Body of pancreas (tissue), 4 donors: Measurements from ENCODE around the gene PPP1R9B.

Experiments
- POLR2A ChIP-seq, 3 donors: fragments of 450-650 bp; IDR thresholded peaks; one replicate each; pipeline ENCODE4 v1.6.1; 2016; ENCODE audit warnings: antibody characterized with exemption in 3 of 3, mild to moderate bottlenecking in 2 of 3
- TF ChIP-seq, protein P1 (sequence below), 7 experiments: fragments of 450-650 bp in 4 of 7; fragments of 200-600 bp in 3 of 7; sonication (generic) in 3 of 7; IDR thresholded peaks; one replicate each; pipeline ENCODE4 v1.5.1; 2016 to 2019; ENCODE audit warnings: antibody characterized with exemption in 7 of 7

DNA sequence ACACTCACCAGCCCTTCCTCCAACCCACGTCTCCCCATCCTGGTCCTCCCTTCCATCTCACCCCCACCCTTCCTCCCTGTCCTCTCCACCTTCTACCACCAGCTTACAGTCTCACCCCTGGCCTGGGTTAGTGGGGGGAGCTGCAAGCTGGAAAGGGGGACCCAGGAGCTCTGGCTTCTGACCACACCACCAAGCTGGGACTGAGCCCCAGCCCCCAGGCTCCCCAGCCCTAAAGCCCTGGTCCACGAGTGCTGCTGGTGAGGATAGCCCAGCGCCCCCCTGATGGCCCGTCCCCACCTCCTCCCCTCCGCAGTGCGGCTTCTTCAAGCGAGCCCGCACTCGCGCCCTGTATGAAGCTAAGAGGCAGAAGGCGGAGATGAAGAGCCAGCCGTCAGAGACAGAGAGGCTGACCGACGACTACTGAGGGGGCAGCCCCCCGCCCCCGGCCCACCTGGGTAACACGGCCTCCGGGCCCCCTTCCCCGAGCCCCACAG lies 62.5 kb downstream of the PPP1R9B start:
- no peak for TF ChIP-seq POLR2A (IDR thresholded peaks at IDR 0.05)
- TF ChIP-seq, protein P1, sequence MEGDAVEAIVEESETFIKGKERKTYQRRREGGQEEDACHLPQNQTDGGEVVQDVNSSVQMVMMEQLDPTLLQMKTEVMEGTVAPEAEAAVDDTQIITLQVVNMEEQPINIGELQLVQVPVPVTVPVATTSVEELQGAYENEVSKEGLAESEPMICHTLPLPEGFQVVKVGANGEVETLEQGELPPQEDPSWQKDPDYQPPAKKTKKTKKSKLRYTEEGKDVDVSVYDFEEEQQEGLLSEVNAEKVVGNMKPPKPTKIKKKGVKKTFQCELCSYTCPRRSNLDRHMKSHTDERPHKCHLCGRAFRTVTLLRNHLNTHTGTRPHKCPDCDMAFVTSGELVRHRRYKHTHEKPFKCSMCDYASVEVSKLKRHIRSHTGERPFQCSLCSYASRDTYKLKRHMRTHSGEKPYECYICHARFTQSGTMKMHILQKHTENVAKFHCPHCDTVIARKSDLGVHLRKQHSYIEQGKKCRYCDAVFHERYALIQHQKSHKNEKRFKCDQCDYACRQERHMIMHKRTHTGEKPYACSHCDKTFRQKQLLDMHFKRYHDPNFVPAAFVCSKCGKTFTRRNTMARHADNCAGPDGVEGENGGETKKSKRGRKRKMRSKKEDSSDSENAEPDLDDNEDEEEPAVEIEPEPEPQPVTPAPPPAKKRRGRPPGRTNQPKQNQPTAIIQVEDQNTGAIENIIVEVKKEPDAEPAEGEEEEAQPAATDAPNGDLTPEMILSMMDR (IDR thresholded peaks at IDR 0.05): no peak
